ENCODE results near the gene ANKRD1.

Gene ANKRD1

DNA sequence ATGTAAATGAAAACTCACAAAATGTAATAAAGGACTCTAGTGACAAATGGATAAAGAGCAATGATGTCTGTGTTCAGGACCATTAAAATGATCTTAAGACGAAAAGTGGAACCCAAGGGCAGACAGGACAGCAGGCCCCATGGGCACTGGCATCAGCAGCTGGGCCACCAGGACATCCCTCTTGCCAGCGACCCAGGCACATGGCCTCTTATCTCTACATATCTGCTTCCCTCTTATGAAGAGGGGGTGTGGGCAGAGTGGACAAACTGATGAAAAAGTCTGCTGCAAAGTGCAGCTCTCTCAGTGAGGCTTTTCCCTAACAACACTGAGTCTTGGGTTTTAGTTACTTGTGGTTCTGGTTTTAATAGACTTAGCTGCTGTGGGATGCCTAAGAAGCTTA lies 44.8 kb upstream of the ANKRD1 start:
- no peak for DNase-seq (ENCODE audit: low read depth)
- TF ChIP-seq CTCF (IDR thresholded peaks at IDR 0.05; ENCODE audit: low read depth, low read length) (no peak), MAX (IDR thresholded peaks at IDR 0.05; ENCODE audit: low read depth, low read length) (no peak)
- H3K4me3 ChIP-seq (ENCODE audit: low read depth, low read length): no peak overlapping the region

- DNase-seq (ENCODE audit: low read depth): no peak
- TF ChIP-seq CTCF (IDR thresholded peaks at IDR 0.05; ENCODE audit: low read depth, low read length) (no peak), POLR2A (IDR thresholded peaks at IDR 0.05; ENCODE audit: extremely low read depth, insufficient read length) (no peak), MYC (IDR thresholded peaks at IDR 0.05; ENCODE audit: low read depth, low read length) (no peak), MAX (IDR thresholded peaks at IDR 0.05; ENCODE audit: low read depth, low read length) (no peak)
- H3K4me3 ChIP-seq (ENCODE audit: low read depth, low read length): no peak overlapping the region
Observed at GRCh38 chr10:90964781-90965465, 44.0 kb upstream of the ANKRD1 start.

DNA sequence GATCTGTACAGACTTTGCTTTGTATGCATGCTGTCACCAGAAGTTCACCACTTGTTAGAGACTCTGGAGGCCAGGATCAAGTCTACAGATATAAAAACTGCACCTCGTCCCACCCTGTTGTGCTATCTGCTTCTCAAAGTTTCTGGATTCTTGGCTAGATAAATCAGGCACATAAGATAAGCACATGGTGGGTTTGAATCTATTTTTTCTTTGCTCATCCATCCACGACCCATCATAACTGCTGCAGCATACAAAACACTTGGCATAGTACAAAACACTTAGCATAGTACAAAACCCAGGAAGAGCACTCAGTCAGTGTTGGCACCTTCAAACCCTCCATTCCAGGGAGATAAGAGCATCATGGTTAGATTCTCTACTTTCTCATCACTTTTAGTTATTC lies 42.4 kb upstream of the ANKRD1 start:
- DNase-seq (ENCODE audit: low read depth): no peak
- no peak overlapping the region for H3K4me3 ChIP-seq (ENCODE audit: low read depth, low read length)
- TF ChIP-seq POLR2A (IDR thresholded peaks at IDR 0.05; ENCODE audit: extremely low read depth, insufficient read length) (no peak), CTCF (IDR thresholded peaks at IDR 0.05; ENCODE audit: low read depth, low read length) (no peak), MAX (IDR thresholded peaks at IDR 0.05; ENCODE audit: low read depth, low read length) (no peak), MYC (IDR thresholded peaks at IDR 0.05; ENCODE audit: low read depth, low read length) (no peak)

GRCh38 chr10:90960355-90960814 lies 39.5 kb upstream of the ANKRD1 start:
- no peak overlapping the region for H3K4me3 ChIP-seq (ENCODE audit: low read depth, low read length)
- DNase-seq (ENCODE audit: low read depth): no peak
- TF ChIP-seq POLR2A (IDR thresholded peaks at IDR 0.05; ENCODE audit: extremely low read depth, insufficient read length): no peak
- TF ChIP-seq CTCF (IDR thresholded peaks at IDR 0.05; ENCODE audit: low read depth, low read length): no peak
- no peak for TF ChIP-seq MYC (IDR thresholded peaks at IDR 0.05; ENCODE audit: low read depth, low read length)
- no peak for TF ChIP-seq MAX (IDR thresholded peaks at IDR 0.05; ENCODE audit: low read depth, low read length)

DNA sequence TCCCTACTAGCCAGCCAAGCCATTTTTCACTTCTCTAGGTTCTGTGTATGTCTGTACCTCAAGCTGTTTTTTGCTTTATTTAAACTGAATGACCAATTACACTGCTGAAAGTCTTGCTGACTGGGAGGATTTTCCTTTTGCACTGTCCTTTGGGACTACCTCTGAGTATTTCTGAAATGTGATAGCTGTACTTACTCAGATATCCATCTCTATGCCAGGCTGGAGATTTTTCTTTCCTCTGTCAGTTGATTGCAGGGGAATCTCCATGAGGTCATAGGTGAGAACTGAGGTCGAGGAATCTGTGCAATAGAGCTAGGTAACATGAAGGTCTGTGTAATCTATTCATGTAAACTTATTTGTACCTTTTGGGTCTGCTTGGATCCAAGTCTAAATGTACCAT lies 38.9 kb upstream of the ANKRD1 start:
- DNase-seq (ENCODE audit: low read depth): no peak
- no peak for TF ChIP-seq CTCF (IDR thresholded peaks at IDR 0.05; ENCODE audit: low read depth, low read length)
- TF ChIP-seq POLR2A (IDR thresholded peaks at IDR 0.05; ENCODE audit: extremely low read depth, insufficient read length): no peak
- TF ChIP-seq MAX (IDR thresholded peaks at IDR 0.05; ENCODE audit: low read depth, low read length): no peak
- no peak for TF ChIP-seq MYC (IDR thresholded peaks at IDR 0.05; ENCODE audit: low read depth, low read length)
- no peak overlapping the region for H3K4me3 ChIP-seq (ENCODE audit: low read depth, low read length)
